Muscle of back (tissue), 10 donors: ENCODE data around the gene LTB4R. TPM values are rescaled to one million over a fixed set of nuclear protein-coding genes. Genes with fewer than 3 reads are reported as not detected.

ENCODE experiments used
- polyA plus RNA-seq, 10 donors: library from polyadenylated mRNA; unstranded; fragments of 120-200 nt; gene quantifications; one replicate each; pipeline ENCODE4 v1.2.1, GENCODE V29; 2013; ENCODE audit not compliant: insufficient read length in 10 of 10

Gene LTB4R
- polyA plus RNA-seq, 10 donors = 2.2 to 6.7 (median 3.6) TPM

Other genes starting within 250 kb of the LTB4R start
- under 1 TPM in 1 of 10 donors, not detected in 9; 0.07 TPM for gene CPNE6, start 239.9 kb upstream of the LTB4R start, polyA plus RNA-seq
- gene PCK2, start 217.2 kb upstream of the LTB4R start, polyA plus RNA-seq = 1 to 10 TPM; 2.8 to 6.0 (median 3.5) TPM
- 10 to 100 TPM; 35.0 to 45.0 (median 38.1) TPM for gene DCAF11, start 196.7 kb upstream of the LTB4R start, polyA plus RNA-seq
- 1 to 10 TPM in 9 of 10 donors, under 1 TPM in 1; 0.98 to 1.6 (median 1.2) TPM for gene NRL, start 196.6 kb upstream of the LTB4R start, polyA plus RNA-seq
- gene FITM1, start 180.8 kb upstream of the LTB4R start, polyA plus RNA-seq = 100 to 1,000 TPM in 8 of 10 donors, 10 to 100 TPM in 2; 68.5 to 142 (median 118) TPM
- 100 to 1,000 TPM in 8 of 10 donors, 10 to 100 TPM in 2; 96.2 to 122 (median 112) TPM for gene PSME1, start 175.3 kb upstream of the LTB4R start, polyA plus RNA-seq
- gene EMC9, start 169.9 kb upstream of the LTB4R start, polyA plus RNA-seq = 10 to 100 TPM; 19.1 to 30.8 (median 26.9) TPM
- 10 to 100 TPM; 72.7 to 96.7 (median 84.4) TPM for gene PSME2, start 164.9 kb upstream of the LTB4R start, polyA plus RNA-seq
- 10 to 100 TPM; 26.5 to 46.0 (median 33.1) TPM for gene RNF31, start 164.0 kb upstream of the LTB4R start, polyA plus RNA-seq
- 10 to 100 TPM; 23.8 to 36.0 (median 28.2) TPM for gene IRF9, start 150.2 kb upstream of the LTB4R start, polyA plus RNA-seq
- 10 to 100 TPM in 6 of 10 donors, 1 to 10 TPM in 4; 5.7 to 11.6 (median 10.7) TPM for gene REC8, start 139.4 kb upstream of the LTB4R start, polyA plus RNA-seq
- 10 to 100 TPM; 21.5 to 31.8 (median 26.6) TPM for gene IPO4, start 122.7 kb upstream of the LTB4R start, polyA plus RNA-seq
- gene TM9SF1, start 116.1 kb upstream of the LTB4R start, polyA plus RNA-seq = 10 to 100 TPM; 11.2 to 25.1 (median 17.6) TPM
- 1 to 10 TPM; 1.8 to 8.7 (median 2.8) TPM for gene TSSK4, start 105.8 kb upstream of the LTB4R start, polyA plus RNA-seq
- gene CHMP4A, start 98.0 kb upstream of the LTB4R start, polyA plus RNA-seq = 10 to 100 TPM; 26.0 to 44.1 (median 34.5) TPM
- 10 to 100 TPM in 1 of 10 donors, 1 to 10 TPM in 9; 6.1 to 10.2 (median 8.0) TPM for gene MDP1, start 95.4 kb upstream of the LTB4R start, polyA plus RNA-seq
- 100 to 1,000 TPM; 168 to 226 (median 186) TPM for gene NEDD8, start 79.1 kb upstream of the LTB4R start, polyA plus RNA-seq
- gene GMPR2, start 78.6 kb upstream of the LTB4R start, polyA plus RNA-seq = 10 to 100 TPM; 41.5 to 57.6 (median 50.7) TPM
- gene TINF2, start 68.9 kb upstream of the LTB4R start, polyA plus RNA-seq = 10 to 100 TPM; 33.5 to 43.0 (median 41.5) TPM
- 1 to 10 TPM in 7 of 10 donors, under 1 TPM in 3; 0.82 to 3.9 (median 1.3) TPM for gene TGM1, start 48.3 kb upstream of the LTB4R start, polyA plus RNA-seq
- 10 to 100 TPM in 9 of 10 donors, 1 to 10 TPM in 1; 10.0 to 20.1 (median 13.3) TPM for gene RABGGTA, start 39.9 kb upstream of the LTB4R start, polyA plus RNA-seq
- 10 to 100 TPM; 10.9 to 21.2 (median 17.0) TPM for gene DHRS1, start 11.7 kb upstream of the LTB4R start, polyA plus RNA-seq
- gene NOP9, start 11.7 kb upstream of the LTB4R start, polyA plus RNA-seq = 10 to 100 TPM; 18.6 to 24.6 (median 20.0) TPM
- gene CIDEB, start 3.5 kb upstream of the LTB4R start, polyA plus RNA-seq = 10 to 100 TPM in 7 of 10 donors, 1 to 10 TPM in 3; 8.3 to 15.5 (median 12.0) TPM
- gene LTB4R2, start 1.4 kb upstream of the LTB4R start, polyA plus RNA-seq = 1 to 10 TPM; 1.4 to 3.4 (median 2.7) TPM
- 10 to 100 TPM in 6 of 10 donors, 1 to 10 TPM in 4; 8.5 to 23.7 (median 14.3) TPM for gene ADCY4, start 23.6 kb downstream of the LTB4R start, polyA plus RNA-seq
- 1 to 10 TPM in 8 of 10 donors, under 1 TPM in 2; 0.78 to 2.3 (median 1.8) TPM for gene RIPK3, start 28.5 kb downstream of the LTB4R start, polyA plus RNA-seq
- 10 to 100 TPM; 34.0 to 69.3 (median 44.5) TPM for gene NFATC4, start 56.7 kb downstream of the LTB4R start, polyA plus RNA-seq
- gene NYNRIN, start 87.5 kb downstream of the LTB4R start, polyA plus RNA-seq = 10 to 100 TPM; 23.9 to 40.6 (median 29.1) TPM
- 1 to 10 TPM; 1.4 to 3.4 (median 2.0) TPM for gene CBLN3, start 118.2 kb downstream of the LTB4R start, polyA plus RNA-seq
- 10 to 100 TPM; 29.0 to 41.0 (median 34.7) TPM for gene KHNYN, start 118.5 kb downstream of the LTB4R start, polyA plus RNA-seq
- gene SDR39U1, start 131.3 kb downstream of the LTB4R start, polyA plus RNA-seq = 10 to 100 TPM; 36.4 to 55.6 (median 47.6) TPM
- under 1 TPM in 2 of 10 donors, not detected in 8; 0.14 to 0.34 TPM for gene CMA1, start 196.8 kb downstream of the LTB4R start, polyA plus RNA-seq